GM18907 (cell line): ENCODE data around the gene SIRPG.
"Not testable (repeated sequence)": the region's sequence is repeated elsewhere in the genome, so short reads cannot be mapped to it uniquely, and the experiment has no call there.

Experiments used
- ATAC-seq: cut with Tn5 transposase; IDR thresholded peaks from one replicate; pipeline ENCODE4 v1.9.1; 2021; ENCODE audit warnings: mild to moderate bottlenecking, moderate library complexity; ENCODE audit not compliant: unreplicated experiment

The SIRPG gene

GRCh38 chr20:1672728-1673127 is 15.1 kb upstream of the SIRPG start:
- ATAC-seq = no peak

GRCh38 chr20:1671891-1672669 is 14.5 kb upstream of the SIRPG start:
- no peak for ATAC-seq

GRCh38 chr20:1669304-1669703 is 11.7 kb upstream of the SIRPG start:
- no peak for ATAC-seq

- no peak for ATAC-seq
Measured at GRCh38 chr20:1667502-1668085, 10.0 kb upstream of the SIRPG start.

GRCh38 chr20:1666802-1667201 is 9.2 kb upstream of the SIRPG start:
- no peak for ATAC-seq

- no peak for ATAC-seq
Measured at GRCh38 chr20:1665345-1665744, 7.8 kb upstream of the SIRPG start.

- no peak for ATAC-seq
Measured at GRCh38 chr20:1664911-1665310, 7.3 kb upstream of the SIRPG start.

GRCh38 chr20:1663917-1664316 is 6.3 kb upstream of the SIRPG start:
- ATAC-seq = no peak

GRCh38 chr20:1661542-1662299 is 4.1 kb upstream of the SIRPG start:
- no peak for ATAC-seq

GRCh38 chr20:1660246-1660645 is 2.7 kb upstream of the SIRPG start:
- no peak for ATAC-seq

- ATAC-seq = no peak
Measured at GRCh38 chr20:1656844-1657243, 735 bp downstream of the SIRPG start.

GRCh38 chr20:1654996-1655395 is 2.6 kb downstream of the SIRPG start:
- ATAC-seq = no peak

GRCh38 chr20:1652960-1653359 is 4.6 kb downstream of the SIRPG start:
- ATAC-seq = no peak

GRCh38 chr20:1652104-1652503 is 5.5 kb downstream of the SIRPG start:
- no peak for ATAC-seq

GRCh38 chr20:1651268-1652058 is 6.1 kb downstream of the SIRPG start:
- ATAC-seq = no peak

- ATAC-seq = no peak
Measured at GRCh38 chr20:1648101-1648500, 9.5 kb downstream of the SIRPG start.

GRCh38 chr20:1646975-1647431 is 10.6 kb downstream of the SIRPG start:
- ATAC-seq = no peak

- no peak for ATAC-seq
Measured at GRCh38 chr20:1644101-1644962, 13.2 kb downstream of the SIRPG start.

GRCh38 chr20:1638643-1639042 is 18.9 kb downstream of the SIRPG start:
- not testable (repeated sequence) for ATAC-seq

- no peak for ATAC-seq
Measured at GRCh38 chr20:1637755-1638154, 19.8 kb downstream of the SIRPG start.
